ENCODE data around the gene SOWAHD. TPM values are rescaled to one million over a fixed set of nuclear protein-coding genes. Genes with fewer than 3 reads are reported as not detected.

The SOWAHD gene, protein sequence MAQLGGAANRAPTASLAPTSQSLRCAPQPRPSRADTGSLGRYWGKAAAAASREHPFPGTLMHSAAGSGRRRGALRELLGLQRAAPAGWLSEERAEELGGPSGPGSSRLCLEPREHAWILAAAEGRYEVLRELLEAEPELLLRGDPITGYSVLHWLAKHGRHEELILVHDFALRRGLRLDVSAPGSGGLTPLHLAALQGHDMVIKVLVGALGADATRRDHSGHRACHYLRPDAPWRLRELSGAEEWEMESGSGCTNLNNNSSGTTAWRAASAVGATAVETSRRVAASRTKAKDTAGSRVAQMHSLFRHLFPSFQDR
- not detected for total RNA-seq

- H3K9me3 ChIP-seq: no peaks in the 10 kb centered on the region
- peak within 1 kb of the TSS; percentile 73 for H3K4me3 ChIP-seq
- H3K27me3 ChIP-seq (replicated peaks; ENCODE audit: insufficient read depth): no peaks in the 10 kb centered on the region
- H3K4me1 ChIP-seq (ENCODE audit: control insufficient read depth in 1 of 2, low read depth in 2 of 2): peaks cover 0 to 6% of the 10 kb centered on the region in 2 donors
- no peaks in the 10 kb centered on the region for H3K36me3 ChIP-seq
- no peak for DNase-seq (ENCODE audit: low spot score)
- H3K27ac ChIP-seq: no peak within 1 kb of the TSS
- TF ChIP-seq CTCF (IDR thresholded peaks at IDR 0.05): no peak
- ATAC-seq (ENCODE audit: insufficient number of reproducible peaks, low FRiP score, low read depth): no peak
Measured at GRCh38 chrX:119757979-119758730, at the start of gene SOWAHD. Gene SOWAHD, plus strand, starts transcription at chrX:119758588. Its CDS starts 80 bp downstream, at chrX:119758668.

DNA sequence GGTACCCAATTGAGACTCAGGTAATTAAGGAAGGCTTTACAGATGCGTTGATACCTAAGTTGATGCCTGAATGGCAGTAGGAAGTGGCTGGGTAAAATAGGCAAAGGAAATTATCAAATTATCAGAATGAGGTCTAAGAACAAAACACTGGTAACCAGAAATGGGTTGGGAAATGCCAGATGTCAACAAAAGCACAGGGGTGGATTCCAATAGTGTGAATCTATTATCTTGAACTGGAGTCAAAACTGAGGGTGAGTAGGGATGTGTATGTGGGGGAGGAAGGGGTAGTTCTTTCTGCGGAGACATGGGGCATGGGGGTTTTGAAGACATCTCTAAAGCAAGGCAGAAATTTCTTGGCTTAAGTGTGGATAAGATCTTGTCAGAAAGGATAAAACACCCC lies 49.5 kb upstream of the SOWAHD start:
- H3K36me3 ChIP-seq: no peaks in the 10 kb centered on the region
- no peak for ATAC-seq (ENCODE audit: insufficient number of reproducible peaks, low FRiP score, low read depth)
- no peak overlapping the region for H3K27ac ChIP-seq
- H3K4me3 ChIP-seq: no peak overlapping the region
- DNase-seq (ENCODE audit: low spot score): no peak
- no peaks in the 10 kb centered on the region for H3K27me3 ChIP-seq (replicated peaks; ENCODE audit: insufficient read depth)
- H3K4me1 ChIP-seq (ENCODE audit: control insufficient read depth in 1 of 2, low read depth in 2 of 2): no peaks in the 10 kb centered on the region
- TF ChIP-seq CTCF (IDR thresholded peaks at IDR 0.05): no peak
- H3K9me3 ChIP-seq: no peaks in the 10 kb centered on the region

DNA sequence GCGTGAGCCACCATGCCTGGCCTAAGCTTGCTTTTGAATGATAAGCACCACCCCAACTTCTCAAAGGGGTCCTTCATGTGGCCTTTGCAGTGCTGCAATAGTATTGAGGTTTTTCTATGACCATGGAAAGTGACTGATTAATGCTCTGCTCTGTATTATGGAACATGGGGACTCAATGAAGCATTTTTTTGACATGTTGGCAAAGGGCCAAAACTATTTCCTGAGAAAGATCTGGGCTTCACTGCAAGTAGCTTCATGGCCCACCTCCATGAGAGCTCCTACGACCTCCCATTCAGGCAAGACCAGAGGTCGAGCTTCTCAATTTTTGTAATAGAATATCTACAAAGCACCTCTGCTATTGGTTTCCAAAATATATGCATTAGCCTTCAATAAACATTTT lies 48.8 kb upstream of the SOWAHD start:
- Histone ChIP-seq H3K9me3 (no peaks in the 10 kb centered on the region), H3K4me3 (no peak overlapping the region), H3K4me1 (ENCODE audit: control insufficient read depth in 1 of 2, low read depth in 2 of 2) (no peaks in the 10 kb centered on the region), H3K36me3 (no peaks in the 10 kb centered on the region), H3K27ac (no peak overlapping the region), H3K27me3 (replicated peaks; ENCODE audit: insufficient read depth) (no peaks in the 10 kb centered on the region)
- no peak for ATAC-seq (ENCODE audit: insufficient number of reproducible peaks, low FRiP score, low read depth)
- TF ChIP-seq CTCF (IDR thresholded peaks at IDR 0.05): no peak
- DNase-seq (ENCODE audit: low spot score): no peak

DNA sequence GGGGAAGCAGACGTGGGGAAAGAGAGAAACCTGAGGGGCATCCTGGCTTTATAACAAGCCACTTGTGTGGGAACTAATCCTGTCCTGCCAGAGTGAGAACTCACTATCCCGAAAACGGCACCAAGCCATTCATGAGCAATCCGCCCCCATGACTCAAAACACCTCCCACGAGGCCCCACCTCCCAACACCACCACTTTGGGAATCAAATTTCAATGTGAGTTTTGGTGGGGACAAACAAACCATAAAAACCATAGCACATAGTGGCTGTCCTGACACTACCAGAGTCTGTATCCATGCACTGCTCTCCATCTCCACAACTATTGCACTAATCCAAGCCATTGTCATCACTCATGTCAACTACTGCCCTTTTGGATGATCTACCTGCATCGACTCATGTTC lies 36.9 kb upstream of the SOWAHD start:
- no peaks in the 10 kb centered on the region for H3K9me3 ChIP-seq
- no peaks in the 10 kb centered on the region for H3K36me3 ChIP-seq
- no peaks in the 10 kb centered on the region for H3K27me3 ChIP-seq (replicated peaks; ENCODE audit: insufficient read depth)
- no peaks in the 10 kb centered on the region for H3K4me1 ChIP-seq (ENCODE audit: control insufficient read depth in 1 of 2, low read depth in 2 of 2)
- no peak for DNase-seq (ENCODE audit: low spot score)
- TF ChIP-seq CTCF (IDR thresholded peaks at IDR 0.05): no peak
- H3K27ac ChIP-seq: no peak overlapping the region
- no peak overlapping the region for H3K4me3 ChIP-seq
- ATAC-seq (ENCODE audit: insufficient number of reproducible peaks, low FRiP score, low read depth): no peak

DNA sequence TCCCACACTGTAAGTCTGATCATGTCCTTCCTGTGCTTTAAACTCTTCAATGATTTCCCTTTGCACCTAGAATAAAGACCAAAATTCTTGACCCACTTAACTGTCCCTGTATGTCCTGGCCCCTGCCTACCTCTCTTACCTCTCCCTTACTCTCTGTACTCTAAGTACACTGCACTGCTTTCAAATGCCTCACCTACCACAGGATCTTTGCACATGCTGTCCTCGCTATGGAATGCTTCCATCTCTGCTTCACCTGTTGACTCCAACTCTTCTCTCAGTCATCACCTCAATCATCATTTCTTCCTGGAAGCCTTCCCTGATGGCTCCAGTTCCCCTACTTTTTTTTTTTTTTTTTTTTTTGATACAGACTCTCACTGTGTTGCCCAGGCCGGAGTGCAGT lies 36.5 kb upstream of the SOWAHD start:
- DNase-seq (ENCODE audit: low spot score) (no peak), ATAC-seq (ENCODE audit: insufficient number of reproducible peaks, low FRiP score, low read depth) (no peak)
- no peaks in the 10 kb centered on the region for H3K9me3 ChIP-seq
- H3K4me3 ChIP-seq: no peak overlapping the region
- no peaks in the 10 kb centered on the region for H3K36me3 ChIP-seq
- no peak for TF ChIP-seq CTCF (IDR thresholded peaks at IDR 0.05)
- H3K27me3 ChIP-seq (replicated peaks; ENCODE audit: insufficient read depth): no peaks in the 10 kb centered on the region
- H3K27ac ChIP-seq: no peak overlapping the region
- H3K4me1 ChIP-seq (ENCODE audit: control insufficient read depth in 1 of 2, low read depth in 2 of 2): no peaks in the 10 kb centered on the region
